GM19324 (cell line): ENCODE measurements around the gene SBF2.

Experiments
- ATAC-seq: cut with Tn5 transposase; IDR thresholded peaks from one replicate; pipeline ENCODE4 v1.9.1; 2021; ENCODE audit warnings: mild to moderate bottlenecking, moderate library complexity; ENCODE audit not compliant: unreplicated experiment, low FRiP score

The SBF2 gene

DNA sequence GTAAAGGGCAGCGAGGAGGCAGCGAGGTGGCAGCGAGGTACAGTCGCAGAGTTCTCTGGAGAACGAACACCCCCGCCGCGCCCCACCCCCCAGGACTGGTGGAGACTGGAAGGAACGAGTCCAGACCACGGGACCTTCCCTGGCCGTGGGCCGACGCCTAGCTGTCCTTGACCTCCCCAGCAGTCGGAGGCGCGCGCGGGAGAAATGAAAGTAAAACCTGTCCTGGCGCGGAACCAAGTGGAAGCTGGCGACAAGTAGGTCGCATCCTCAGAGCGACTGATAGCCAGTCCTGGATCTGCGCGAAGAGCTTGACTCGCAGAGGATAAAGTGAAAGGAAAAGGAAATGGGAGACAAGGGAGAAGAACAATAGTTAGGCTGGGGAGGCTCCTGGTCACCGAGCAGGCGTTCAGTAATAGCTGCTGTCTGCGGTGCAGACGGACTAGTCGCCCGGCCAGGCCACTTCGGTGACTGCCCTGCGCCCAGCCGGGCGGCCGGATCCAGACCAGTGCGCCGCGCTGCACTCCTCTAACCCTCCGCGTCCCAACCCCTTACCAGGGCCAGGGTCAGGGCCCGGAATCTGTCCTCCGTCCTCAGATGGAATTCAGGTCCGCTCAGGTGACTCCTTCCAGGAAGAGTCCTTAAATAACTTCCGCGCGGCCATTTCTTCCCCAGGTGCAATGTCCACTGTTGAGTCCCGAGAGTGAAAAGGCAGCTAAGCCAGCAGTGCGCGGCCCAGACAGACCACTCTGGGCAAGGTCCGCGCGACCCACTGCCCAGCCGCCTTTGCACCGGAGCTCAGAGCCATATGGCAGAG is 8.9 kb upstream of the SBF2 start:
- ATAC-seq, result peak; percentile 46

DNA sequence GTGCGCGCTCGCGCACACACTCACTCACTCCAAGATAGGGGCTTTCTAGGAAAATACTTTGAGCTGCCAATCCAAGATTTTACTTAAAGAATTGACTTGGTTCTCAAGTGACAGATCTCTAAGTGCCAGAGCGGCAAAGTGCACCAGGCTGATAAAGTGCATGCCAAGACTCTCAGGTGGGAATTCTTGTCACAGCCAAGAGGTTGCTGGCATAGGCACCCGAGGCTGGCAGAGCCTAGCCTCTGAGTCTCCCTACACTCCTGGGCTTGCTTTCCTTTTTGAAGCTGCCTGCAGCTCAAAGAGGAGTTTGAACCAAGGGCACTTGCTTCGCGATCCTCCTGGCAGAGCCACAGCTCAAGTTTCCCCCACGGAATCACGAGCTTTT is 8.3 kb upstream of the SBF2 start:
- no peak for ATAC-seq

DNA sequence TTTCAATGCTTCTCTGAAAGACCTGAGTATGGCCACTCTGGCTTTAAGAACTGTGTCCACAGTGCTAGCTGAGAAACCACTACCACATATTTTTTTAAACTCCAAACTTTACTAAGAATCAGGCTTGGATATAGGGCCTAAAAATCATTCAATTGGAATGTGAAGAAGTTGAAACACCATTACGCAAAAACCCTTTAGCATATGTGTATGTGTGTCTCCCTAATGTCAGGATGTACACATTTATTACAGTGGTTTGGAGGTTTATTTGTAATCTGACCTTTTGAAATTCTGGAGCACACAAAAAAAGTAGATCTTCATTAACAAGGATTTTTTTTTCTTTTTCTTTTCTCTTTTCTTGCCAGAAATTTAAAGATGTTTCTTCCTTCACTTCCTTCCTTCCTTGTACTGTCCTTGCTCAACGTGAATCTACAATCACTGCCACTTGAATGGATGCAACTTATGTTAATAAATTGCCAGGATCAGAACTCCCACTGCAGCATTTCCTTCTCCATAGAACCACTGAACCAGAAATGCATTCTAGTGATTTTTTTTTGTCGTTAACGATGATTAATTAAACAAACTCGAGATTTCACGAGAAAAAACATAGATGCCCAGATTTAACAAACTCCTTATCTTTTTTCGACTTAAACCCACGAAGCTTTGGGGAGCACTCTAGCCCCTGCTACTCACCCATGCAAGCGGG is 7.8 kb upstream of the SBF2 start:
- no peak for ATAC-seq

DNA sequence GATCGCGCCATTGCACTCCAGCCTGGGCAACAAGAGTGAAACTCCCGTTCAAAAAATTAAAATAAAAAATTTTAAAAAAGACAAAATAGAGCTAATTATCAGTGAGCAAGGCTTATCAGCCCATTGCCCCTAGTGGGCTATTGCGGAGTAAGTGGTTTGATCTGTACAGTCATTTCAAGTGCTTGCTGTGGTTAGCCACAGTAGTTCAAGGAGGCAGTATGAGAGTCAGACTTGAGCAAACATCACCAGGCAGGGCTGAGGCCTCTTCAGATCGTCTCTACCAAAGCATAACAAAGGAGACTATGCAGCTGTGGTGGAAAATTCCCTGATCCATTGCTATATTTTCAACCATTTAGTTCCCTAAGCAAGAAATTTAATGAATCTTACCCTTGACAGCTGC is 4.3 kb upstream of the SBF2 start:
- ATAC-seq, result peak; percentile 56

DNA sequence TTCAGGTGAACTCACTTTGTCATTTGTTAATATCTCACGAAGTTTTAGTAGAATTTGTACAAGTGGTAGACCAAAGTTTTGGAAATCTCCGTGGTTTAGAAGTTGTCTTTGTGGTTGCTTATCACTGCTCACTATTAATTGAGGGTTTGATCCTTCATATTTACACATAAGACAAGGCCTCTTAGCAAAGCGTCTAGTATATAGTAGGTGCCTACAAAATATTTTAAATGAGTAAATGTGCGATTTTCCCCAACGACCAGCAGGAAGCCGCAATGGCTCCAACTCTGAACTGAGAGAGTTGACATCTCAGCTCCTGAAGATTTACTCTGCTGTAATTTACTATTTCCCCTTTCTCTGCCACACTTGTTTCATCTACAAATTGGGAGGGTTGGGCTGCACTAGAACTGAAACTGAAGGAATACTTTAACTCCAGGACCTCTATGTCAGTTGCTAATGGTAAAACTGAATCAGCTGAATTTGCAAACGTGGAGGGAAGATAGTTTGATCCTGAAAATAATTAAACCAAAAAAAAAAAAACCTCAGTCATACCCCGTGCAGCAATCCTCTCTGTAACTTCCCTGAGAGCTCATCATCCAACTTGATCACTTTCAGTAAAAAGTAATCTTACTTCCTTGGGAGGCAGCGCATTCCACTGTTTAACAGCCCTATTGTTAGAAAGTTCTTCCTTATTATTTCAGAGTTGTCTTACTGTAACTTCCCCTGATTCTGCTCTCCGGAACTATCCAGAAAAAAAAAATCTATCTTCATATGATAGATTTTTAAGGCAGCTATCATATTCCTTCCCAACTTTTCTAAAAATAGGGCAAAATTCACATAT is 1.3 kb upstream of the SBF2 start:
- ATAC-seq, result no peak

DNA sequence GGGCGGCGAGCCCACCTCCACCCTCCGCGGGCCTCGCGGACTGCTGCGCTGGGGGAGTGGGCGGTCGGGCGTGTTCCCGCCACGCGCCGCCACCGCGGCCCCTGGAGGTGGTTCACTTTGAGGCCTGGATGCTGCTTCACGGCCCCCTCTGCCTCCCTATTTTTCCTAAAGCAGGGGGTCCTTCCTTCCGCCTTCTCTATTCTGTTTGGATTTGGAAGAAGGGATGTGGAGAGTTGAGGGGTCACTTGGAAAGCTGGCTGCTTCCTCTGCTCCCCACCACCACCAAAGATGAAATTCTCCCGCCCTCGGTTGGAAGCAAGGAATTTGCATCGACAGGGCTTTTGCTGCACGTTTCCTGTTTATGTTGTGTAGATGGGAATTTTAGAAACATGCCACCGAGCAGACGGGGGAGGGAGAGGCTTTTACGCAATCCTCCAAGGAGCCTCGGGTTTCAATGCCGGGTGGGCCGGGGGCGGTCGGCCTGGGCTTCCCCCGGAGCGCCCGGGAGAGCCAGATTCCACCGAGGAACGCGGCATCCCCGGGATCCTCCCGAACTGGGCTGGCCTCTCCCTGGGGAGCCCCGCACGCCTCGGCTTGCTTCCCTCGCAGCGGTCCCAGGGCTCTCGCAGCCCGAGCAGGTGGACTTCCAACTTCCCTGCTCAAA is 403 bp upstream of the SBF2 start:
- no peak for ATAC-seq

DNA sequence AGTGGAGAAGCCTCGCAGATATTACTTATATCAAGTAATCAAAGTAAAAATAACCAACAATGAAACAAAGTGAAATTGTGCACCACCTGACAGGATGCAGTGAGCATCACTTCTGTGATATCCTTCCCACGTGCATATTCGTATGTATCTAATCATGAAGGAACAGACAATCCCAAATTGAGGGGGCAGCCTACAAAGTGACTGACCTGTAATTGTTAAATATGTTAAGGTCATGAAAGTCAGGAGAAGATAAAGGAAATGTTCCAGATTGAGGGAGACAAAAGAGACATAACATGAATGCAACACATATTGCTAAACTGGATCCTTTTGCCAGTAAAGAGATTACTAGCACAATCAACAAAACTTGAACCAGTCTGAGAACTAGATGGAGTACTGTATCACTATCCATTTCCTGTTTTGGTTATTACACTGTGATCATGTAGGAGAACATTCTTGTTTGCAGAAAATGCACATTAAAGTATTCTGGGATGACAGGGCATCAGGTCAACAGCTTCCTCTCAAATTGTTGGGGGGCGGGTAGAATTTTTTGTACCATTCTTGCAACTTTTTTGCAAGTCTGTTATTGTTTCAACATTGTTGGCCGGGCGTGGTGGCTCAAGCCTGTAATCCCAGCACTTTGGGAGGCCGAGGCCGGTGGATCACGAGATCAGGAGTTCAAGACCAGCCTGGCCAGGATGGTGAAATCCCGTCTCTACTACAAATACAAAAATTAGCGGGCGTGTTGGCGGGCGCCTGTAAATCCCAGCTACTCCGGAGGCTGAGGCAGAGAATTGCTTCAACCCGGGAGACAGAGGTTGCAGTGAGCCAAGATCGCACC is 2.0 kb downstream of the SBF2 start:
- no peak for ATAC-seq

DNA sequence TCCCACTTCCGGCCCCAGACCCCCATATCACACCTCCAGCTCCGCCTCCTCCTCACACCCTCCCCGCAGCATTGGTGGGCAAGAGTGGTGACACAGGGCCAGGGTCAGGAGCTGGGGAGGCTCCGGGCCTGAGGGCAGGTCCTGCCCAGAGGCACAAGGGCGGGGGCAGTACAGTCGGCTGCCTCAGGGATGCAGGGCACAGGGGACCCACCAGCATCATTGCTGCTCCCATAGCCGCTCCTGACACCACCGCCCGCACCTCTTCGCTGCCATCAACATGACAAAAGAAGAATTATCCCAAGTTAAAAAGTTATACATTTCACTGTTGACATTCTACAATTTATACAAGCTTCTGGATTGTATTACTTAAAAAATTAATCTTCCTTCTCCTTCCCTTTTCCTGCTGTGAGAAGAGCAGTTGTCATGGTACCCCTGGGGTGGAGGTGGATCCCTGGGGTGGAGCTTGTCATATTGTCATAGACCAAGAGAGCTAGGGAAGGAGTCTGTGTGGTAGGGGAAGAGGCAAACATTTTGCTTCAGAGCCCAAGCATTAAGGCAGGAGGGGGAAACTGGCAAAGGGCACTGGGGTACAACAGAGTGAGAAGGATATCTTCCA is 4.1 kb downstream of the SBF2 start:
- no peak for ATAC-seq

DNA sequence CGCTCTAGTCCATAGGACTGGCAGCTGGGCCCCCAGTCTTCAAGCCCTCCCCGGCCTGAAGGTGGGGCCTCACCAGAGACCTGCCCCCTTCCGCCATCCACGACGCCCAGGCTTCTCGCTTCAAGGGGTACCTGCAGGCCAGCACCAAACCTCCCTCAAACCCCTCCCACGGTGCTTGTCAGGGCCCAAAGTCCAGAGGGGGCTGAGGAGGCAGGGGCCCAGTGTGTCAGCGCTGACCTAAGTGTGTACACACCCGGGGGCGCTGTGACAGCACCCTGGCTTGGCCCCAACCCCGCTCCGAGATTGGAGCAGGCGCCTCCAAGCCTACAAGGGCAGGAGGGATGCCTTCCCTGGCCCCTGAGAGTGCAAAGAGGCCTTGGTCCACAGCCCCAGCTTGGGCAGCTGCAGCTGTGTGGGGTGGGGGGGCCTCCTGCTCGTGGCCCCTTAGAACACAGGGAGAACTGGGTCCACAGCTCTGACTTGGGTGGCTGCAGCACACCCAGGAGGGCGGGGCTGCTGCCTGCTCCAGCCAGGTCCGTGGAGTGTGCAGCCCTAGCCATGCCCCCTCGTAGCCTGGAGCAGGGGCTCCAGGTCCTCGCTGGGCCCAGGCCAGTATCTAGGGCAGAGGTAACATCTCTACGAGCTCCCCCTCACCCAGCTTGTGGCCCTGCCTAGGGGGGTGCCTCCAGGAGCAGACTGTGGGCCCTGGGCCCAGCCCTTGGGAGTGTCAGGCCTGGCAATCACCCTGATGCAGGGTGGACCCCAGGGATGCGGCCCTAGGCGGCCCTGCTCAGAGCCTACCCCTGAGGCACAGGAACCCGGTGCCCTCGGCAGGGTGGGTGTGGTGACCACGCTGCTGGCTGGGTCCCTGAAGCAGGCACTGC is 4.9 kb downstream of the SBF2 start:
- no peak for ATAC-seq

DNA sequence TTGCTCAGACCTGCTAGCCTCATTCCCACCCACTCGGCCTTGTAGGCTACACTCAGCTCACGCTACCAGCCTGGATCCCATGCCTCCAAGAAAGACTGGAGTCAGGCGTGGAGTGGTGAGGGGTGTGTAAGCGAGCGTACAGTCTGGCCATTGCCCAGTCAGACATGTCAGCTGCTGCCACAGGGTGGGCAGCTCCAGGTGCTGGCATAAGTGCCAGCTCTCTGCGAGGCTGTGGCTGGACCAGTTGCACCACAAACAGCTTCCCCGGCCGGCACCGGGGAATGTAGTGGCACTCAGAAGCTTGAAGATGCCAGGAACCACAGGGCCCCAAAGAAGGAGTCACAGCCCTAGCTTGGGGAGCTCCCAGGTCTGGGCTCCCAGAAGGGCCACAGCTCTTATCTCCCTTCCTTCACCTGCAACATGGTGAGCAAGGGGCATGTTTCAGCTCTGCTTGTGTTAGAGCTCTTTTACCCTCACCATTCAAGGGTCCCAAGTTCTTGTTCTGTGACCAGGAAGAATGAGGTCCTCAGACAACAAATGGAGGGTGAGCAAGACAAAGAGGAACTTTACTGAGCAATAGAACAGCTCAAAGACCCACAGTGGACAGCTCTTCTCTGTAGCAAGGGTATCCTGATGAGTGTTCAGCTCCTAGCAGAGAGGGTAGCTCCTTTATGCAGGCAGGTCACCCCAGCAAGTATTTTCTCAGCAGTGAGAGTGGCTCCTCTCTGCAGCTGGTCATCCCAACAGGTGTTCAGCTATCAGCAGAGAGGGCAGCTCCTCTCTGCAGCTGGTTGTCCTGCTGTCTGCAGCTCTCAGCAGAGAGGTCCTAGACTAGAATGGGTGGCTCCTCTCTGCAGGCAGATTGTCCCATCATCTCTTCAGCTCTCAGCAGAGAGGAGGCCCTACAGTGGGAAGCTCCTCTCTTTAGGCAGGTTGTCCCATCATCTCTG is 6.0 kb downstream of the SBF2 start:
- no peak for ATAC-seq

DNA sequence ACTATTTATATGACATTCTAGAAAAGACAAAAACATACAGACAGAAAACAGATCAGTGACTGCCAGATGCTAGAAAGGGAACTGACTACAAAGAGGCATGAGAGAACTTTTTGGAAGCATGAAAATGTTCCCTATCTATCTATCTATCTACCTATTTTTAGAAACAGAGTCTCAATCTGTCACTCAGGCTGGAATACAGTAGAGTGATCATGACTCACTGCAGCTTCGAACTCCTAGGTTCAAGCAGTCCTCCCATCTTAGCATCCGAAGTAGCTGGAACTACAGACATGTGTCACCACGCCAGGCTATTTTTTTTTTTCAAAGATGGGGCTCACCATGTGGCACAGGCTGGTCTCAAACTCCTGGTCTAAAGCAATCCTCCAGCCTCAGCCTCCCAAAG is 6.9 kb downstream of the SBF2 start:
- ATAC-seq, result no peak

DNA sequence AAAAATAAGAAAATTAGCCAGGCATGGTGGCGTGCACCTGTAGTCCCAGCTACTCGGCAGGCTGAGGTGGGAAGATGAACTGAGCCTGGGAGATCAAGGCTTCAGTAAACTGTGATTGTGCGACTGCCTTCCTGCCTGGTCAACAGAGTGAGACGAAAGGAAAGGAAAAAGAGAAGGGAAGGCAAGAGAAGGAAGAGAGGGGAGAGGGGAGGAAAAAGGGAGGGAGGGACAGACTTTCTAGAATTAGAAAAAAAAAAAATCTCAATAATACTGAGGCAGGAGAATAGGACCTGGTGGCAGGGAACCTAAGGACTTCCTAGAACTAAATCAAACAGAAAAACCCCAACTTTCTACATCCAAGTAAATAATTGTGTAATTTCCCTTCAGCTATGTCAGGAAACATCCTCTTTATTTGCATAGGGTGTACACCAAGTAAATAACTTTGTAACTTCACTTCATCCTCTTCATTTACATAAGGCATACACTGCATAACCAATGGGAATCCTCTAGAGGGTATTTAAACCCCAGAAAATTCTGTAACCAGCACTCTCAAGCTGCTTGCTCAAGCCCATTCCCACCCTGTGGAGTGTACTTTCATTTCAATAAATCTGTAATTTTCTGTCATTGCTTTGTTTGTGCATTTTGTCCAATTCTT is 8.7 kb downstream of the SBF2 start:
- ATAC-seq, result no peak

DNA sequence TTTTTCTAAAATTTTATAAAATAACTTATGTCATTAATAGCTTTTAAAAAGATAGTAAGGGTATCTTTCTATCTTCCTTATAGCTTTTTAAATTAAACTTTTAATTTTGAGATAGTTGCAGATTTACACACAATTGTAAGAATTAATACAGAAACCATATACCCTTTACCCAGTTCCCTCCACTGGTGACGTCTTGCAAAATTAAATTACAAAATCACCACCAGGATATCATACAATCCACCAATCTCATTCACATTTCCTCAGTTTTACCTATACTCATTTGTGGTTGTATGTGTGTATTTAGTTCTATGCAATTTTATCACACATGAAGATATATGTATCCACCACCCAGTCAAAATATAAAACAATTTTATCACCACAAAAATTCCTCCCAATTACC is 10.0 kb downstream of the SBF2 start:
- no peak for ATAC-seq

DNA sequence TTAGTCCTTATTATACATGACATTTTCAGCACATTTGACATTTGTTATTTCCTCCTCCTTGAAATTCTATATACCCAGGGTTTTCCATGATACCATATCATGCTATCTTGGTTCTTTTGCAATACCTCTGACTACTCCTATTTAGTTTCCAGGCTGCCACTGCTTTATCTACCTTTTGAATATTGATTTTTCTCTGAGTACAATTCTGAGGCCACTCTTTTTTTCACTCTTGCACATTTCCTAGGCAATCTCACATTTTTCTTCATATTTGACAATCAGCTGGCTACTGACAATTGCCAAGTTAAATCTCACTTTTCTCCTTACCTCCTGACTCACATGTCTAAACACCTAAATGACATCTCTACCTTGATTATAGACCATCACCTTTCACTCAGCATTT is 11.9 kb downstream of the SBF2 start:
- no peak for ATAC-seq

DNA sequence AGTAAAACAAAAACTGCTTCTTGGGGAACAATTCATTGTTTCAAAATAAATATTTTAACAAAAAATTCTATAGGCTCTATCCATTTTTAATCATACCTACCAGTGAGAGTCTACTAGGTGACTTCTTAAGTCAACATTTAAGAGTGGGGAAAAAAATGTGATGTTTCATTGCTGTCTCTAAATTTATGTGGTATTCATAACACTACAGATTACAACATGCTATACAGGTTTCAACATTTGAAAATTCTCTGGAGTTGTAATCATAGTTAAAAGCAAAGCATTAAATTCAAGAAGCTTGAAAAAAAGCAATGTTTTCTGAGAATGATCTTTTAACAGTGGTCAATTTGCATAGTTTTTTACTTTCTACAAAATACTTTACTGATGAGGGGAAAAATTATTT is 18.3 kb downstream of the SBF2 start:
- no peak for ATAC-seq

DNA sequence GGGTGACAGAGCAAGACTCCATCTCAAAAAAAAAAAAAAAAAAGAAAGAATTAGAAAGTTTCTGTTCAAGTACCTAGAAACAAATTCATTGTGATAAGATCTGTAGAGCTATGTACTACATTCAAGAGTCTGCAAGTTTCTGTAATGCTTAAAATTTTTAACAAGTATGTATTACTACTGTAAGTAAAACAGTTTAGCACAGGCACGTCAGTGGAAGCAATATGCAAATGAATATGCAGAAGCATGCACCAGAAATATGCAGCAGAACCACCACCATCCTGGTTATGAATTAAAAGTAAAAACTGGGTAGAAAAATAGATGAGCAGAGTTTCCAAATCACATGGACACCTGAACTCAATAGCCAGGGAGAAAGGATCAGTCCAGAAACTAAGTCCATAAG is 19.3 kb downstream of the SBF2 start:
- ATAC-seq, result no peak

DNA sequence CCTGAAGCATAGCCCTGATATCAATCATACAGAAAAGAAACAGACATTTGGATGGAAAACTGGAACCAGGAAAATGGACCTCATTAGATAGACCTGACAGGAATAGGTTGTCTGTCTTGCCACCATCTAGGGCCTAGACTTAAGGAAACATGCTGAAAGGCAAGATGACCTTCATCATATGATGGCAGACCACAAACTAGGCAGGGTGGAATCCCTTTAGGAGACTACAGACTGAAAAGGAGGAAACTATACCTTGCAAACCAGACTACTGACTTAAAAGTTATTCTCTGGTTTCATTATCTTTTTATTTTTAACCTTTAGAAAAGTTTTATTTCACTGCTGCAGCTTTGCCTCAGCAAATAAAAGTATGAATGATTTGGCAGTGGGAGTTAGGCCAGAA is 20.3 kb downstream of the SBF2 start:
- no peak for ATAC-seq
